Osteocyte (in vitro differentiated cells): Measurements from ENCODE around the gene OR51S1. TPM values are rescaled to one million over a fixed set of nuclear protein-coding genes. Genes with fewer than 3 reads are reported as not detected.
"Not testable (repeated sequence)": the region's sequence is repeated elsewhere in the genome, so short reads cannot be mapped to it uniquely, and the experiment has no call there.

ENCODE experiments used
- DNase-seq: peaks from one replicate; pipeline ENCODE4 v3.0.0; 2021; ENCODE audit warnings: mixed read lengths; ENCODE audit not compliant: unreplicated experiment; ENCODE audit errors: extremely low spot score
- H3K27ac Mint-ChIP-seq: one replicate; pipeline ENCODE4 v1.8.0; 2021; ENCODE audit warnings: mild to moderate bottlenecking, mixed read lengths; ENCODE audit not compliant: unreplicated experiment
- H3K27me3 Mint-ChIP-seq: one replicate; pipeline ENCODE4 v1.8.0; 2021; ENCODE audit warnings: mixed read lengths; ENCODE audit not compliant: unreplicated experiment
- H3K36me3 Mint-ChIP-seq: one replicate; pipeline ENCODE4 v1.8.0; 2021; ENCODE audit warnings: mixed read lengths; ENCODE audit not compliant: unreplicated experiment
- H3K4me1 Mint-ChIP-seq: one replicate; pipeline ENCODE4 v1.8.0; 2021; ENCODE audit warnings: mixed read lengths; ENCODE audit not compliant: unreplicated experiment
- H3K4me3 Mint-ChIP-seq: one replicate; pipeline ENCODE4 v1.8.0; 2021; ENCODE audit warnings: mild to moderate bottlenecking, moderate library complexity, mixed read lengths; ENCODE audit not compliant: unreplicated experiment
- H3K9me3 Mint-ChIP-seq: one replicate; pipeline ENCODE4 v1.8.0; 2021; ENCODE audit warnings: mixed read lengths; ENCODE audit not compliant: unreplicated experiment
- CTCF ChIP-seq: fragments of 200-600 bp; sonication (generic); IDR thresholded peaks from 2 replicates; pipeline ENCODE4 v1.5.0; 2021; ENCODE audit warnings: antibody characterized with exemption, mild to moderate bottlenecking, moderate library complexity
- total RNA-seq: library from RNA; stranded (reverse); gene quantifications from 2 replicates; pipeline ENCODE4 v1.2.1, GENCODE V29; 2021

The OR51S1 gene
- total RNA-seq, 1 donor from 2014 or later, result not detected

- no peak for DNase-seq
- Mint-ChIP-seq H3K36me3 (no peaks in the 10 kb centered on the region), H3K27me3 (peaks cover 3% of the 10 kb centered on the region), H3K9me3 (peaks cover 6% of the 10 kb centered on the region), H3K27ac (no peak overlapping the region), H3K4me3 (no peak overlapping the region), H3K4me1 (no peaks in the 10 kb centered on the region)
- TF ChIP-seq CTCF, result no peak
These were observed 14.9 kb upstream of the OR51S1 start for GRCh38 chr11:4863876-4864275.

- H3K36me3 Mint-ChIP-seq, result no peaks in the 10 kb centered on the region
- peaks cover 7% of the 10 kb centered on the region for H3K27me3 Mint-ChIP-seq
- H3K4me3 Mint-ChIP-seq, result no peak overlapping the region
- no peak for TF ChIP-seq CTCF
- DNase-seq, result no peak
- no peak overlapping the region for H3K27ac Mint-ChIP-seq
- H3K9me3 Mint-ChIP-seq, result peaks cover 6% of the 10 kb centered on the region
- H3K4me1 Mint-ChIP-seq, result no peaks in the 10 kb centered on the region
These were observed 13.6 kb upstream of the OR51S1 start for GRCh38 chr11:4862447-4863236.

GRCh38 chr11:4854286-4854685, 5.3 kb upstream of the OR51S1 start:
- not testable (repeated sequence) for DNase-seq, H3K36me3 Mint-ChIP-seq, H3K27ac Mint-ChIP-seq, H3K4me1 Mint-ChIP-seq, H3K4me3 Mint-ChIP-seq, H3K9me3 Mint-ChIP-seq
- H3K27me3 Mint-ChIP-seq, result peaks cover 10% of the 10 kb centered on the region

GRCh38 chr11:4851033-4851432, 2.0 kb upstream of the OR51S1 start:
- no peak for DNase-seq
- no peak for TF ChIP-seq CTCF
- Mint-ChIP-seq H3K27ac (no peak overlapping the region), H3K4me1 (no peaks in the 10 kb centered on the region), H3K36me3 (no peaks in the 10 kb centered on the region), H3K4me3 (no peak overlapping the region), H3K27me3 (peaks cover 12% of the 10 kb centered on the region), H3K9me3 (no peaks in the 10 kb centered on the region)

GRCh38 chr11:4839851-4840549, 9.0 kb downstream of the OR51S1 start:
- H3K9me3 Mint-ChIP-seq, result no peaks in the 10 kb centered on the region
- no peak overlapping the region for H3K27ac Mint-ChIP-seq
- no peak for DNase-seq
- no peaks in the 10 kb centered on the region for H3K36me3 Mint-ChIP-seq
- H3K27me3 Mint-ChIP-seq, result peaks cover 10% of the 10 kb centered on the region
- TF ChIP-seq CTCF, result no peak
- H3K4me3 Mint-ChIP-seq, result no peak overlapping the region
- H3K4me1 Mint-ChIP-seq, result no peaks in the 10 kb centered on the region
